ENCODE measurements around the gene GALNT18.

GALNT18 gene

GRCh38 chr11:11521306-11522002 lies 100.4 kb downstream of the GALNT18 start:
- TF ChIP-seq POLR2AphosphoS5 (IDR thresholded peaks at IDR 0.05; ENCODE audit: low read depth) (no peak), REST (IDR thresholded peaks at IDR 0.05; ENCODE audit: insufficient replicate concordance, low read depth) (no peak), SPI1 (IDR thresholded peaks at IDR 0.05; ENCODE audit: borderline replicate concordance, low read depth) (no peak), GABPA (IDR thresholded peaks at IDR 0.05; ENCODE audit: low read depth) (no peak), CTCF (IDR thresholded peaks at IDR 0.05; ENCODE audit: insufficient read depth, low read length) (no peak)
- H3K4me3 ChIP-seq (replicated peaks; ENCODE audit: insufficient read depth, low read length) = no peak overlapping the region
- no peak for DNase-seq (ENCODE audit: low read depth in 1 of 2, low spot score in 1 of 2)
- no peak overlapping the region for H3K27ac ChIP-seq (replicated peaks)
- no peaks in the 10 kb centered on the region for H3K27me3 ChIP-seq (ENCODE audit: insufficient read depth, poor library complexity, severe bottlenecking)

GRCh38 chr11:11520231-11521015 lies 101.4 kb downstream of the GALNT18 start:
- no peak for TF ChIP-seq SPI1 (IDR thresholded peaks at IDR 0.05; ENCODE audit: borderline replicate concordance, low read depth)
- no peak for TF ChIP-seq GABPA (IDR thresholded peaks at IDR 0.05; ENCODE audit: low read depth)
- TF ChIP-seq REST (IDR thresholded peaks at IDR 0.05; ENCODE audit: insufficient replicate concordance, low read depth) = no peak
- no peak for TF ChIP-seq POLR2AphosphoS5 (IDR thresholded peaks at IDR 0.05; ENCODE audit: low read depth)
- TF ChIP-seq CTCF (IDR thresholded peaks at IDR 0.05; ENCODE audit: insufficient read depth, low read length) = no peak
- DNase-seq (ENCODE audit: low read depth in 1 of 2, low spot score in 1 of 2) = no peak
- no peak overlapping the region for H3K27ac ChIP-seq (replicated peaks)
- no peaks in the 10 kb centered on the region for H3K27me3 ChIP-seq (ENCODE audit: insufficient read depth, poor library complexity, severe bottlenecking)
- H3K4me3 ChIP-seq (replicated peaks; ENCODE audit: insufficient read depth, low read length) = no peak overlapping the region

- DNase-seq (ENCODE audit: low read depth in 1 of 2, low spot score in 1 of 2) = no peak
- H3K27ac ChIP-seq (replicated peaks) = no peak overlapping the region
- H3K4me3 ChIP-seq (replicated peaks; ENCODE audit: insufficient read depth, low read length) = no peak overlapping the region
- TF ChIP-seq CTCF (IDR thresholded peaks at IDR 0.05; ENCODE audit: insufficient read depth, low read length) (no peak), GABPA (IDR thresholded peaks at IDR 0.05; ENCODE audit: low read depth) (no peak), POLR2AphosphoS5 (IDR thresholded peaks at IDR 0.05; ENCODE audit: low read depth) (no peak), REST (IDR thresholded peaks at IDR 0.05; ENCODE audit: insufficient replicate concordance, low read depth) (no peak), SPI1 (IDR thresholded peaks at IDR 0.05; ENCODE audit: borderline replicate concordance, low read depth) (no peak)
- no peaks in the 10 kb centered on the region for H3K27me3 ChIP-seq (ENCODE audit: insufficient read depth, poor library complexity, severe bottlenecking)
Observed at GRCh38 chr11:11519184-11519583, 102.6 kb downstream of the GALNT18 start.
